Large intestine (tissue), 3 donors: ENCODE measurements around the gene SNTA1. TPM values are rescaled to one million over a fixed set of nuclear protein-coding genes. Genes with fewer than 3 reads are reported as not detected.
"Not testable (repeated sequence)": the region's sequence is repeated elsewhere in the genome, so short reads cannot be mapped to it uniquely, and the experiment has no call there.

Experiments used
- DNase-seq, 2 donors: peaks; one replicate each; pipeline versions ENCODE4 v3.0.0 to v3.0.0-alpha.2; 2013
- H3K27ac ChIP-seq: one replicate; pipeline ENCODE4 v1.5.1; 2013; ENCODE audit warnings: low read length
- H3K27me3 ChIP-seq: 2 replicates; pipeline ENCODE4 v1.6.1; 2013; ENCODE audit warnings: low read length; ENCODE audit not compliant: control insufficient read depth, insufficient read depth
- H3K36me3 ChIP-seq: 2 replicates; pipeline ENCODE4 v1.6.1; 2013; ENCODE audit warnings: low read length; ENCODE audit not compliant: control insufficient read depth, insufficient read depth
- H3K4me1 ChIP-seq: one replicate; pipeline ENCODE4 v1.6.1; 2013; ENCODE audit warnings: low read length; ENCODE audit not compliant: control insufficient read depth, insufficient read depth
- H3K4me3 ChIP-seq: one replicate; pipeline ENCODE4 v1.5.1; 2013; ENCODE audit warnings: low read length
- H3K9me3 ChIP-seq: one replicate; pipeline ENCODE4 v1.6.1; 2013; ENCODE audit warnings: mild to moderate bottlenecking, low read depth, low read length, moderate library complexity; ENCODE audit not compliant: control insufficient read depth
- WGBS: methylation state at CpG from one replicate; pipeline ENCODE4 v1.1.5; 2013; ENCODE audit warnings: low lambda C conversion rate; ENCODE audit not compliant: insufficient coverage; 5-methylcytosine and 5-hydroxymethylcytosine counted together
- polyA plus RNA-seq: library from polyadenylated mRNA; unstranded; fragments of 120-200 nt; gene quantifications from one replicate; pipeline ENCODE4 v1.2.1, GENCODE V29; 2013

Gene SNTA1
- polyA plus RNA-seq, 1 donor: 9.2 TPM

- DNase-seq: peak in 1 of 2 donors; percentile 43
- whole genome bisulfite sequencing: no CpG with 5 or more reads among the region's 4 CpGs
- peaks cover 20% of the 10 kb centered on the region for H3K4me1 ChIP-seq
- H3K27me3 ChIP-seq: no peaks in the 10 kb centered on the region
- no peaks in the 10 kb centered on the region for H3K9me3 ChIP-seq
- no peaks in the 10 kb centered on the region for H3K36me3 ChIP-seq
- H3K27ac ChIP-seq: no peak overlapping the region
- H3K4me3 ChIP-seq: peak overlapping the region; percentile 85
Measured at GRCh38 chr20:33444797-33445560, 1.4 kb upstream of the SNTA1 start.

- no peaks in the 10 kb centered on the region for H3K36me3 ChIP-seq
- DNase-seq: no peak
- no peak overlapping the region for H3K27ac ChIP-seq
- peak overlapping the region; percentile 43 for H3K4me3 ChIP-seq
- H3K27me3 ChIP-seq: no peaks in the 10 kb centered on the region
- no CpG with 5 or more reads among the region's 45 CpGs for WGBS
- H3K9me3 ChIP-seq: no peaks in the 10 kb centered on the region
- H3K4me1 ChIP-seq: peaks cover 20% of the 10 kb centered on the region
Measured at GRCh38 chr20:33443006-33443511, 504 bp downstream of the SNTA1 start.

- DNase-seq: peak in 1 of 2 donors; percentile 36
- H3K4me1 ChIP-seq: peaks cover 20% of the 10 kb centered on the region
- H3K4me3 ChIP-seq: peak overlapping the region; percentile 43
- H3K27ac ChIP-seq: no peak overlapping the region
- no peaks in the 10 kb centered on the region for H3K9me3 ChIP-seq
- WGBS: no CpG with 5 or more reads among the region's 9 CpGs
- no peaks in the 10 kb centered on the region for H3K36me3 ChIP-seq
- H3K27me3 ChIP-seq: no peaks in the 10 kb centered on the region
Measured at GRCh38 chr20:33442136-33443005, 1.2 kb downstream of the SNTA1 start.

GRCh38 chr20:33441142-33441955 lies 2.2 kb downstream of the SNTA1 start:
- DNase-seq: no peak
- H3K27ac ChIP-seq: no peak overlapping the region
- WGBS: no CpG with 5 or more reads among the region's 7 CpGs
- H3K36me3 ChIP-seq: no peaks in the 10 kb centered on the region
- H3K27me3 ChIP-seq: no peaks in the 10 kb centered on the region
- no peak overlapping the region for H3K4me3 ChIP-seq
- H3K9me3 ChIP-seq: no peaks in the 10 kb centered on the region
- peaks cover 20% of the 10 kb centered on the region for H3K4me1 ChIP-seq

- H3K4me3 ChIP-seq, H3K27ac ChIP-seq, H3K36me3 ChIP-seq, H3K27me3 ChIP-seq, H3K9me3 ChIP-seq: not testable (repeated sequence)
- peaks cover 20% of the 10 kb centered on the region for H3K4me1 ChIP-seq
- WGBS: 0% methylated on average over 1 of the region's 7 CpGs
- peak in 1 of 2 donors; percentile 37 for DNase-seq
Measured at GRCh38 chr20:33440562-33440961, 3.0 kb downstream of the SNTA1 start.

- WGBS: no CpG with 5 or more reads among the region's 2 CpGs
- no peak for DNase-seq
Measured at GRCh38 chr20:33438481-33438880, 5.1 kb downstream of the SNTA1 start.

GRCh38 chr20:33437141-33437911 lies 6.2 kb downstream of the SNTA1 start:
- Histone ChIP-seq H3K4me3 (no peak overlapping the region), H3K36me3 (peaks cover 5% of the 10 kb centered on the region), H3K4me1 (peaks cover 7% of the 10 kb centered on the region), H3K9me3 (no peaks in the 10 kb centered on the region), H3K27ac (no peak overlapping the region), H3K27me3 (no peaks in the 10 kb centered on the region)
- 83% methylated on average over 1 of the region's 12 CpGs for WGBS
- no peak for DNase-seq

More at GRCh38 chr20:33438481-33438880, 5.1 kb downstream of the SNTA1 start:
- Histone ChIP-seq H3K4me3 (no peak overlapping the region), H3K27ac (no peak overlapping the region), H3K27me3 (no peaks in the 10 kb centered on the region), H3K36me3 (peaks cover 5% of the 10 kb centered on the region), H3K4me1 (peaks cover 15% of the 10 kb centered on the region), H3K9me3 (no peaks in the 10 kb centered on the region)

- H3K9me3 ChIP-seq: no peaks in the 10 kb centered on the region
- H3K27ac ChIP-seq: no peak overlapping the region
- peaks cover 5% of the 10 kb centered on the region for H3K36me3 ChIP-seq
- H3K4me1 ChIP-seq: no peaks in the 10 kb centered on the region
- no peak overlapping the region for H3K4me3 ChIP-seq
- DNase-seq: no peak
- WGBS: 100% methylated on average over 1 of the region's 5 CpGs
- no peaks in the 10 kb centered on the region for H3K27me3 ChIP-seq
Measured at GRCh38 chr20:33434434-33434833, 9.1 kb downstream of the SNTA1 start.

GRCh38 chr20:33433465-33434234 lies 9.9 kb downstream of the SNTA1 start:
- WGBS: no CpG with 5 or more reads among the region's 8 CpGs
- no peak overlapping the region for H3K27ac ChIP-seq
- H3K4me1 ChIP-seq: no peaks in the 10 kb centered on the region
- H3K9me3 ChIP-seq: no peaks in the 10 kb centered on the region
- DNase-seq: no peak
- peaks cover 5% of the 10 kb centered on the region for H3K36me3 ChIP-seq
- H3K27me3 ChIP-seq: no peaks in the 10 kb centered on the region
- no peak overlapping the region for H3K4me3 ChIP-seq
